GM19438 (cell line): ENCODE results near the gene MUC5AC.

Experiments
- ATAC-seq: cut with Tn5 transposase; IDR thresholded peaks from one replicate; pipeline ENCODE4 v1.9.1; 2021; ENCODE audit warnings: low read depth; ENCODE audit not compliant: unreplicated experiment

MUC5AC gene

GRCh38 chr11:1193326-1194230, 35.8 kb downstream of the MUC5AC start:
- no peak for ATAC-seq

- no peak for ATAC-seq
Measured at GRCh38 chr11:1194231-1194976, 36.7 kb downstream of the MUC5AC start.

- no peak for ATAC-seq
Measured at GRCh38 chr11:1194977-1195681, 37.4 kb downstream of the MUC5AC start.

- no peak for ATAC-seq
Measured at GRCh38 chr11:1195682-1196515, 38.1 kb downstream of the MUC5AC start.

GRCh38 chr11:1196516-1197391, 39.0 kb downstream of the MUC5AC start:
- no peak for ATAC-seq

GRCh38 chr11:1197431-1197885, 39.7 kb downstream of the MUC5AC start:
- ATAC-seq, result no peak

GRCh38 chr11:1197886-1198560, 40.3 kb downstream of the MUC5AC start:
- no peak for ATAC-seq

GRCh38 chr11:1198561-1199240, 40.9 kb downstream of the MUC5AC start:
- no peak for ATAC-seq

GRCh38 chr11:1199241-1199750, 41.5 kb downstream of the MUC5AC start:
- no peak for ATAC-seq

- ATAC-seq, result no peak
Measured at GRCh38 chr11:1199751-1200610, 42.2 kb downstream of the MUC5AC start.

GRCh38 chr11:1200611-1201191, 42.9 kb downstream of the MUC5AC start:
- ATAC-seq, result no peak

- ATAC-seq, result no peak
Measured at GRCh38 chr11:1201395-1202153, 43.8 kb downstream of the MUC5AC start.

- no peak for ATAC-seq
Measured at GRCh38 chr11:1202154-1202775, 44.5 kb downstream of the MUC5AC start.

GRCh38 chr11:1202776-1203504, 45.2 kb downstream of the MUC5AC start:
- no peak for ATAC-seq
